Measurements from ENCODE around the gene CYP4B1.

DNA sequence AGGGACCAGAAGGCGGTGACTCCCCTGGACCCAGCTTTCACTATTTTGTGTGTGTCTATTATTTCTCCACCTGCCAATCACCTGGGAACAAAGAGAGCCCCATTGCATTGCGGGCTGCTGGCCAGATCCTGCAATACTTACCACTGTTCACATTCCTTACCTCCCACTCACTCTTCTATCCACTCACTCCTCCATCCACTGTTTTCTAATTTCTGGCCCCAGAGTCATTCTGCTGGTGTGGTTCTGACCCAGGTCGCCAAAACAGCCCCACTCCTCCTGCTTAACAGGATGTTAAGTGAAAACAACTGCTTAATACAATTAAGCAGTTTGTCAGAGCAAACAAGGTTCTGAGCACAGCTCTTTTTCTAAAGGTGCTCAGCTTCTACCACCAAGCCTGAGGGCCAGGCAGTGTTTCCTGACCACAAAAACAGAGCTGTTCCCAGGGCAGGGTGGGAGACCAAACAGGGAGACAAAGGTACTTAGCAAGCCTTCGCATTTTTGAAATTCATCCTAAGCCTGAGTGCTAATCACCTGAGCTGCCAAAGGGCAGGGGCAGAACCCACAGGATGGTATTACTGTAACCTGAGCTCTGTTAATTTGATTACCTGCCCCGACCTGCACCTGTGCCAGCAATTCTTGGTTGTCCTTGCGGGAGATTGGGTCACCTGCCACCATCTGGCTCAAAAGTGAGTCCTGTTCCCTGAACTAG lies 41.4 kb upstream of the CYP4B1 start:
- TF ChIP-seq, protein P1, sequence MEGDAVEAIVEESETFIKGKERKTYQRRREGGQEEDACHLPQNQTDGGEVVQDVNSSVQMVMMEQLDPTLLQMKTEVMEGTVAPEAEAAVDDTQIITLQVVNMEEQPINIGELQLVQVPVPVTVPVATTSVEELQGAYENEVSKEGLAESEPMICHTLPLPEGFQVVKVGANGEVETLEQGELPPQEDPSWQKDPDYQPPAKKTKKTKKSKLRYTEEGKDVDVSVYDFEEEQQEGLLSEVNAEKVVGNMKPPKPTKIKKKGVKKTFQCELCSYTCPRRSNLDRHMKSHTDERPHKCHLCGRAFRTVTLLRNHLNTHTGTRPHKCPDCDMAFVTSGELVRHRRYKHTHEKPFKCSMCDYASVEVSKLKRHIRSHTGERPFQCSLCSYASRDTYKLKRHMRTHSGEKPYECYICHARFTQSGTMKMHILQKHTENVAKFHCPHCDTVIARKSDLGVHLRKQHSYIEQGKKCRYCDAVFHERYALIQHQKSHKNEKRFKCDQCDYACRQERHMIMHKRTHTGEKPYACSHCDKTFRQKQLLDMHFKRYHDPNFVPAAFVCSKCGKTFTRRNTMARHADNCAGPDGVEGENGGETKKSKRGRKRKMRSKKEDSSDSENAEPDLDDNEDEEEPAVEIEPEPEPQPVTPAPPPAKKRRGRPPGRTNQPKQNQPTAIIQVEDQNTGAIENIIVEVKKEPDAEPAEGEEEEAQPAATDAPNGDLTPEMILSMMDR (IDR thresholded peaks at IDR 0.05) = peak in 1 of 6 experiments; percentile 2
- TF ChIP-seq POLR2A (IDR thresholded peaks at IDR 0.05) = peak in 1 of 2 donors; percentile 39
